Stimulated activated CD4-positive, alpha-beta T cell treated with anti-CD3 and anti-CD28 coated beads, Interleukin-2, amount 100 ng/mL, for 48 hours (primary cell): ENCODE results near the gene CEACAM18.
"Not testable (repeated sequence)": the region's sequence is repeated elsewhere in the genome, so short reads cannot be mapped to it uniquely, and the experiment has no call there.

Source experiments
- DNase-seq, 2 donors: peaks; one replicate each; pipeline ENCODE4 v3.0.0-alpha.2; 2020

CEACAM18 gene

DNA sequence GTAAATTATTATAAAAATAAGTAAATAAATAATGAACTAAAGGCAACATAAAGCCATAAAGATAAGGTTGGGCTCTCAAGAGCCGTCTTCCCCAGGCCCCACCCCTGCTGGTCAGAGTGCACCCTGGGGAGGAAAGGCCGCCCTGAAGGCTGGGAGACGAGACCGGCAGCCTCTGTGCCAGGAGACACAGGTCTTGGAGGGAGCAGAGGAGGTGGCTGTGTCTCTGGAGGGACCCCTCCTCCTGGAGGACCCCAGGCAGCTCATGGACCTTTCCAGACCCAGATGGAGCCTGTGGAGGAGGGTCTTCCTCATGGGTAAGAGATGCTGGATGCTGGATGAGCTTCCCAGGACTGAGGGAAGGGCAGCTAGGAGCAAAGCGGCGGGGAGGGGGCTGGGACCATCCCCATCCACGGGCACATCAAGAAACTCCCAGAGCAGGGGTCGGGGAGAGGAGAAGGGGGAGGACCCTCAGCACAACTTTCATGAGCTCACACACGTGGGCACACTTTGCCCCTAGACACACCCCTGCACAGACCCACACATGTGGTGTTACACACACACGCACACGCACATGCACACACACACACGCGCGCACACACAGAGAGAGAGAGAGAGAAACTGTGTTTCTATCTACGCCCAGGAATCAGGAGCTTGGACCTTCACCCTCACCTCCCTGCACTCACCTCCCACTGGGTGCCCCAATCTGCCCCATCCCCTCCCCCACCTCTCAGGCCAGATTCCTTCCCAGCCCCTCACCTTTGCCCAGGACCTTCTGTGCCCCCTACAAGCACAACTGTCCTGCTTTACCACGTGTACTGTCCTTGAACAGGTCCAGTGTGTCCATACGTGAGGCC is at the start of gene CEACAM18:
TSS of gene CEACAM18 (plus strand) at position 159 of the 854 bp plus-strand sequence.
- DNase-seq = no peak

DNA sequence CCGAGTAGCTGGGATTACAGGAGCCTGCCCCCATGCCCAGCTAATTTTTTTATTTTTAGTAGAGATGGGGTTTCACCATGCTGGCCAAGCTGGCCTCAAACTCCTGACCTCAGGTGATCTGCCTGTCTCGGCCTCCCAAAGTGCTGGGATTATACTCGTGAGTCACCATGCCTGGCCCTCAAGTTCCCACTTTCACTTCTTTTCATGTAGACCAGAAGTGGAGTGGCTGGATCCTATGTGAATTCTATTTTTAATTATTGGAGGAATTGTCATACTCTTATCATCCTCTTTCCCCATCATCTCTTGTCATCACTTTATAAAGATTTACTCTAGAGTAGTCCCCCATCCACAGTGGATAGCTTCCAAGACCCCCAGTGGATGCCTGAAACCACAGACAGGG is 48.1 kb upstream of the CEACAM18 start:
- DNase-seq = no peak

DNA sequence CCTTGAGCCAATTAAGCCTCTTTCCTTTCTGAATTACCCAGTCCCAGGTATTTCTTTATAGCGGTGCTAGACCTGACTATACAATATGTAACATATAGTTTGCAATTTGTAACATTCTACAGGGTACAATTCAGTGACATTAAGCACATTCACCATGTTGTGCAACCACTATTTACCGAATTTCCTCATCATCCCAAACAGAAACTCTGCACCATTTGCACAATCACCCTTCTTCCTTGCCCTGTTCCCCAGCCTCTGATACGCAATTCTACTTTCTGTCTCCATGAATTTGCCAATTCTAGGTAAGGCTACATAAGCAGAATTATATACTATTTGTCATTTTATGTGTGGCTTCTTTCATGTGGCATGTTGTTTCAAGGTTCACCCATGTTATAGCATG is 47.2 kb upstream of the CEACAM18 start:
- DNase-seq = no peak

GRCh38 chr19:51433043-51433442 is 45.3 kb upstream of the CEACAM18 start:
- no peak for DNase-seq

DNA sequence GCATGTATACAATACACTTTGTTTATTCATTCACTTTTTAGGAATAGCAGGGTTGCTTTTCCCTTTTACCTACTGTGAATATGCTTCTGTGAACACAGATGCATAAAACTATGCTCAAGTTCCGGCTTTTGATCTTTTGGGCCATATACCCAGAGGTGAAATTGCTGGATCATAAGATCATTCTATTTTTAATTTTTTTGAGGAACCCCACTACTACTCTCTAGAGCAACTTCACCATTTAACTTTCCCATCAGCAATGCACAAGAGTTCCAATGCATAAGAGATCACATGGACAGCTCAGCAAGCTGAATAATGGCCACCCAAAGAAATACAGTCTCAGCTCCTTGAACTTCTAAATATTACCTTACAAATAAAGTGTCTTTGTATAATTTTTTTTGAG is 43.9 kb upstream of the CEACAM18 start:
- no peak for DNase-seq

- peak in 1 of 2 donors; percentile 27 for DNase-seq
These were observed 39.3 kb upstream of the CEACAM18 start for GRCh38 chr19:51439021-51439465.

- DNase-seq = no peak
These were observed 38.3 kb upstream of the CEACAM18 start for GRCh38 chr19:51440052-51440451.

GRCh38 chr19:51440846-51441409 is 37.4 kb upstream of the CEACAM18 start:
- peak; percentile 58 to 62 for DNase-seq

- peak; percentile 82 to 84 for DNase-seq
These were observed 36.6 kb upstream of the CEACAM18 start for GRCh38 chr19:51441410-51442390.

DNA sequence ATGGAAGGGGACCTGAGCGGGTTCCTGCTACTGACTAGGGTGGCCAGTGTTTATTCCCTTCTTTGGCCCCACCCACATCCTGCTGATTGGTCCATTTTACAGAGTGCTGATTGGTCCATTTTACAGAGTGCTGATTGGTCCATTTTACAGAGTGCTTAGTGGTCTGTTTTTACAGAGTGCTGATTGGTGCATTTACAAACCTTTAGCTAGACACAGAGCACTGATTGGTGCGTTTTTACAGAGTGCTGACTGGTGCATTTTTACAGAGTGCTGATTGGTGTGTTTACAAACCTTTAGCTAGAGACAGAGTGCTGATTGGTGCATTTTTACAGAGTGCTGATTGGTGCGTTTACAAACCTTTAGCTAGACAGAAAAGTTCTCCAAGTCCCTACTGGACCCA is 30.8 kb upstream of the CEACAM18 start:
- not testable (repeated sequence) for DNase-seq

DNA sequence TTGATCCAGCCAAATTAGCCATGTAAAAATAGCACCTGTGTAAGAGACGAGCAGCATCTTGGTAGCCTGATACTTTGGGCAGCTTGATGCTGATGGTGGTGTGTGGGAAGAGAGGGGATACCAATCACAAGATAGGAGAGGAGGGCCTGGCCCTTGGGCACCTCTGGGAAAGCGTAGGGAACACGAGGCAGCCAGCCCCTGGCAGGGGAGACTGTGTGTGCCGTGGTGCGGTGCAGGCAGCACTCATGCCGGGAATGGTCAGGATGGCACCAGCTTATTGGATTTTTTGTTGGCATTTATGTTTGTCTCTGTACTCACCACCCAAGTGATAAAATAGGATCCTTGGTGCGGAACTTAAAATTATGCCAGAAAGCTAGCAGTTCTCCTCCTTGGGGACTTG is 30.3 kb upstream of the CEACAM18 start:
- DNase-seq = no peak

- DNase-seq = peak in 1 of 2 donors; percentile 45
These were observed 29.8 kb upstream of the CEACAM18 start for GRCh38 chr19:51448411-51449016.

DNA sequence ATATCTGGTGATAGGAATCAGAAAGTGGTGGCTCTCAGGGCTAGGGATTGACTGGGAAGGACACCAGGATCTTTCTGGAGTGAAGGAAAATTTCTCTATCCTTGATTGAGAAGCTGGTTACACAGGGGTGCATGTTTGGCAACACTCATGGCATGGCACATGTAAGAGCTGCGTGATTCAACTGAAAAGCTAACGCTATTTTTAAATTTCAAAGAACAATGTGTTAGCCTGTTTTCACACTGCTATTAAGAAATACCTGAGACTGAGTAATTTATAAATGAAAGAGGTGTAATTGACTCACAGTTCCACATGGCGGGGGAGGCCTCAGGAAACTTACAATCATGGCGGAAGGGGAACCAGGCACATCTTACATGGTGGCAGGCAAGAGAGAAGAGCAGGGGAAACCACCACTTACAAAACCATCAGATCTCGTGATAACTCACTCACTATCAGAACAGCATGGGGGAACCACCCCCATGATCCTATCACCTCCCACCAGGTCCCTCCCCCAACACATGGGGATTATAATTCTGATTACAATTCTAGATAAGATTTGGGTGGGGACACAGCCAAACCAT is 27.5 kb upstream of the CEACAM18 start:
- DNase-seq = peak in 1 of 2 donors; percentile 32

DNA sequence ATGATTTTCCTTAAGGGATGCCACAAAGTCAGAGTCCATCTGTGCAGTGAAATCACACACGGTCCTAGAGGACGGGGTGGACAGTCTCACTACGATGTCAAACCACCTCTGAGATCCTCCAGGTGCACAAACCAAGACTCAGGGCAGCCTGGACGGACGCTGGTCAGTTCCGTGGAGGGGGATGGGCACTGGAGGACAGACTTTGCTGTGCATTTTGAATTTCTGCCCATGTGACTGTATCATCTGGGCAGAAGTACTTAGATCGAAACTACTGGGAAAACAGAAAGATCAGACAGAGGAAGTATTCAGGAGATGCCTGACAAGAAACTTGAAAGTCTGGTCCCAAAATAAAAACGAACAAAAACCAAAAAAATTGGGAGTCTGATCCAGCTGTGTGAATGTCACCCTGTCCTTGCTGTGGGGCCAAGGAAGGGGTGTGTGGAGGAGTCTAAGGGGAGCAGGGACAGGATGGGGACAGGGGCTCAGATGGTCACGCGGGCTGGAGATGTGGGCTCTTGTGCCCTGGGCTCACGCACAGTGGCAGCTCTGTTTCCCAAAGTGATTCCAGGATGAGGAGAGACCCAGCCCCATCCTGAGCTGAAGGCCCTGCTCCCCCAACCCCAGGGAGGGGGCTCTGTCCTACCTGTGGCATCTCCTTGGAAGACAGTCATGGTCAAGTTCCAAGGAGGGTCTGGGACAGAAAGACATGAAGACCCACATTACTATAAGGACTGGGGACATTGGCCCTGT is 21.6 kb upstream of the CEACAM18 start:
- DNase-seq = no peak

GRCh38 chr19:51457351-51458013 is 20.9 kb upstream of the CEACAM18 start:
- DNase-seq = no peak

DNA sequence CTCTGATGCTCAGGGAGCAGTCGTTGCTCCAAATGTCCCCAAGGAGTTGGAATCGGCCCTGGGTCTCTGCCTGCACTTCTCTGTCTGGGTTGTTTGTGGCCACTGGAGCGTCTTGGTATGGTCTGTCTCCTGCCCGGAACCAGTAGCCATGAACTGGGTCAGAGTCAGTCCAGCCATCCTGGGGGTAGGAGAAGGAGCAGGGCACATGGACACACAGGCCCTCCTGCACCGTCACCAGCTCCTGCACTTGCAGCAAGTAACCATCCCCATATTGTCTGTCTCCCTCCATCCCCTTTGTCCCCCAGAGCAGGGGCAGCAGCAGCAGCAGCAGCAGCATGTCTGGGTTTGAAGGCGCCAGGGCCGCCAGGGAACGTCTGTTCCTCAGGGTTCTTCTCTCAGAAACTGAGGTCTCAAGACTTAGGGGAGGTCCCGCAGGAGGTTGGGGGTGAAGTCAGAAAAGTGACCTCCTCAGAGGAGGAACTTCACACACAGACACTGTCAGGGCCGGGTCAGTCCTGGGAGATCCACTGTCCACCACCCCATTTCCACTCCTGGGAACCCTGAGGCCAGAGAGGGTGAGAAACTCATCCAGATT is 20.2 kb upstream of the CEACAM18 start, which contains the start of gene SIGLEC8:
TSS of gene SIGLEC8 (minus strand) at position 404 of the 595 bp plus-strand sequence. CDS start at position 337, 67 bp downstream.
- DNase-seq = no peak

DNA sequence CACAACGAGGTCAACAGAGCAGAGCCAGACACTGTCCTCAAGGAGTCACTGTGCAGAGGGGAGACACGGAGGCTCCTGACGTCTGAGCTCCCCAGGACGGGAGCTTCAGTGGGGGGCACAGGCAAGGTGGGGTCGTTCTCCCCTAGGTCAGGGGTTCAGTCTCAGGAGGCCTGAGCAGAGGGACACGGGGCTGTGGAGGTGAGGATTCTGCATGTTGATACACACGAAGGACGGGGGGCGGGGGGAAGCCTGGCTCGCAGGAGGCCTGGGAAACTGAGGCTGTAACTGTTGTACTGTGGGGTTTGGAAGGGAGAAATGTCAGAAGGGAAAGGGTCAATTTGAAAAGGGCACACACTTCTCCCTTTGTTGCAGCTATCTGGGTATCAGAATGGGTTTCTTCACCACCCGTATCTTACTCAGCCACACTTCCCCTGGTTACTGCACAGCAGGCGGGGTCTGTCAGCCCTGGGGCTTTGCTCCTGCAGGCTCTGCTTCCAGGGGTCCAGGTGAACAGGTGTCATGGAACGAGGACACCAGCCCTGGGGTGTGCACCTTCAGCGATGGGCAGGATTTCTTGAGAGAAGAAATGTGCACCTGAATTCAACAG is 19.3 kb upstream of the CEACAM18 start:
- DNase-seq = no peak

- DNase-seq = no peak
These were observed 18.0 kb upstream of the CEACAM18 start for GRCh38 chr19:51460164-51460992.

DNA sequence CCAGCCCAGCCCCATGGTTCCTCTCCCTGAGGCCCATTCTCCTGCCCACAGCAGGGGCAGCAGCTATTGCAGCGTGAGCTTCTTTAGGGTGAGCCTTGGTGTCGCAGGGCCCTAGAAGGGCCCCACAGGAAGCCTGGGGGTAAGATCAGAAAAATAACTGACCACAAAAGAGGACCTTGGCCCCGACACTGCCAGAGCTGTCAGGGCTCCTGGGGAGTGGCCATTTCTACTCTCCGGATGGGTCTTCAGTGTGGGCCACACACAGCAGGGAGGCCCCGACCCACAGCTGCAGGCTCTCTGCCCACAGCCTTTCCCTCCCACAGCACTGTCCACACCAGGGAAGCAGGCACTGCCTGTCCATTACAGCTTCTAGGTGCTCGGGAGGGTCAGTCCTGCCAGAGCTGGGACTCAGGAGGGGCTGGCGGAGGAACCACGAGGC is 16.6 kb upstream of the CEACAM18 start:
- no peak for DNase-seq
